ENCODE measurements around the gene FBL.
"Not testable (repeated sequence)": the region's sequence is repeated elsewhere in the genome, so short reads cannot be mapped to it uniquely, and the experiment has no call there.

FBL gene

GRCh38 chr19:39845933-39846677 lies at the start of gene FBL:
FBL (minus strand) TSS chr19:39846379; CDS start chr19:39846300, 79 bp downstream.
- DNase-seq = peak; percentile 98 to 99

- not testable (repeated sequence) for DNase-seq
Measured at GRCh38 chr19:39895096-39895495, 48.9 kb upstream of the FBL start.

- DNase-seq = not testable (repeated sequence)
Measured at GRCh38 chr19:39894236-39894606, 48.0 kb upstream of the FBL start.

- peak in 1 of 2 donors; percentile 16 for DNase-seq
Measured at GRCh38 chr19:39893366-39894235, 47.4 kb upstream of the FBL start.

DNA sequence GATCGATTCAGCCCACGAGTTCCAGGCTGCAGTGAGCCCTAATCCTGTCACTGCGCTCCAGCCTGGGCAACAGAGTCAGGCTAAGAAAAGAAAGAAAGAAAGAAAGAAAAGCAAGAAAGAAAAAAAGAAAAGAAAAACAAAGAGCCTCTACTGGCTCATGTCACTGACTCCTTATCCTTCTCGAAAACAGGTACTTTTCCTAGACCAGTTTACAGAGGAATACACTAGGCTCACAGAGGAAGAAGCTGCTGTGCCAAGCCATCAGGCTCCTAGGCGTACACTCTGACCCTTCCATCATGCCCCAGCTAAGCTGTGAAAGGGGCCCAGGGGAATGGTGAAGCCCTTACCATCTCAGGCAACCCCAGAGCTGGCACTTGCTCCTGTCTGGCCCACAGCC lies 46.3 kb upstream of the FBL start:
- DNase-seq = not testable (repeated sequence)

DNA sequence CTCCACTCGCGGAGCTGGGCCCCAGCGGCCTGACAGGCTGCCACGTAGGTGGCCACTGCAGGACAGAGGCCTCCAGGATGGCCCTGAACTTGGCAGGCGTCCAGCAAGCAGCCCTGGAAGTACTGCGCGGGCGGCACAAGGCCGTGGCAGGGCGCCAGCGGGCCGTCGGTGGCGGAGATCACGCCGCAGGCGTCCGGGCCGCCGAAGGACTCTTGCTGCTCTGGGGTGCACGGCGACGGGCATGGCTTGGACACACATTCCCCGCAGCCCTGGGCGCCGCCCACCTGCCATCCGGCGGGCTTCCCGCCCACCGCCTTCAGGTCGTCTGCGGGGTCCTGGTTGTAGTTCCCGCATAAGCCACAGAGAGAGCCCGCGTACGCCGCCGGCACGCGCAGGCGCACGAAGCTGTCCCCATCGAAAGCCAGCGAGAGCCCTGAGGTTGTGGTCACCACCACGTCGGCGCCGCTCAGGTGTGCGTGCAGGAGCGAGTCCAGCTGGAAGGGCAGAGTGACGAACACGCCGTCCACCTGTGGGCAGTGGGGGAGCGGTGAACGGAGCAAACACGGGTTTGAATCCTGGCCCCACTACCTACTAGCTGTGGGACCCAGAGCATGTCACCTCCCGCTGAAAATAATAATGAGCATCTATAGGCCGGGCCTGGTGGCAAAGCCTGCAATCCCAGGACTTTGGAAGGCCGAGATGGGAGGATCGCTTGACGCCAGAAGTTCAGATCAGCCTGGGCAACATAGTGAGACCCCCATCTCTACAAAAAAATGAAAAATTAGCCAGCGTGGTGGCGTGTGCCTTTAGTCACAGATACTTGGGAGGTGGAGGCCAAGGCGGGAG lies 45.7 kb upstream of the FBL start:
- DNase-seq = not testable (repeated sequence)

DNA sequence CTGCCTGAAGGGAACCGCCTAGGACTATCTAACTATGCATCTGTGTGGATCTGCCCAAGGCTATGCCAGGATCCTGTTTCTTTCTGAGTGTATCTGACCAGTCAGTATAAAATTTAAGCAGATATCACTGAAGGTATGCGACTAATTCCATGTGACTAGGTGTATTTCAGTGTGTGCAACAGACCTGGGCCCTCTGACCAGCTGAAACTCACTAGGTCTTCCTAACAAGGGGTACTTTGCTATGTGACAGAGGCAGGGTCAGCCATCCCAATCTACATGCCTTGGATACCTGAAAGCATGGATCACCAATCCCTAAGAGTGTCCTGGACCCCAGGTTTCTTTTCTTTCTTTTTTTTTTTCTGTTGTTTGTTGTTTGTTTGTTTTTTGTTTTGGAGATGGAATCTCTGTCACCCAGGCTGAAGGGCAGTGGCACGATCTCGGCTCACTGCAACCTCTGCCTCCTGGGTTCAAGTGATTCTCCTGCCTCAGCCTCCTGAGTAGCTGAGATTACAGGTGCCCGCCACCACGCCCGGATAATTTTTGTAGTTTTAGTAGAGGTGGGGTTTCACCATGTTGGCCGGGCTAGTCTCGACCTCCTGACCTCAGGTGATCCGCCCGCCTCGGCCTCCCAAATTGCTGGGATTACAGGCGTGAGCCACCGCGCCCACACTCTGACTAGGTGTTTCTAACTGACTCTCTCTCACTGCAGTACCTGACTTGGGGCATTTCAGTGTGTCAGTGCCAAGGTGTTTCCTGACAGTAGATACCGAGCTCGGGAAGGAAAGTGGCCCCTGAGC lies 44.8 kb upstream of the FBL start:
- no peak for DNase-seq

DNA sequence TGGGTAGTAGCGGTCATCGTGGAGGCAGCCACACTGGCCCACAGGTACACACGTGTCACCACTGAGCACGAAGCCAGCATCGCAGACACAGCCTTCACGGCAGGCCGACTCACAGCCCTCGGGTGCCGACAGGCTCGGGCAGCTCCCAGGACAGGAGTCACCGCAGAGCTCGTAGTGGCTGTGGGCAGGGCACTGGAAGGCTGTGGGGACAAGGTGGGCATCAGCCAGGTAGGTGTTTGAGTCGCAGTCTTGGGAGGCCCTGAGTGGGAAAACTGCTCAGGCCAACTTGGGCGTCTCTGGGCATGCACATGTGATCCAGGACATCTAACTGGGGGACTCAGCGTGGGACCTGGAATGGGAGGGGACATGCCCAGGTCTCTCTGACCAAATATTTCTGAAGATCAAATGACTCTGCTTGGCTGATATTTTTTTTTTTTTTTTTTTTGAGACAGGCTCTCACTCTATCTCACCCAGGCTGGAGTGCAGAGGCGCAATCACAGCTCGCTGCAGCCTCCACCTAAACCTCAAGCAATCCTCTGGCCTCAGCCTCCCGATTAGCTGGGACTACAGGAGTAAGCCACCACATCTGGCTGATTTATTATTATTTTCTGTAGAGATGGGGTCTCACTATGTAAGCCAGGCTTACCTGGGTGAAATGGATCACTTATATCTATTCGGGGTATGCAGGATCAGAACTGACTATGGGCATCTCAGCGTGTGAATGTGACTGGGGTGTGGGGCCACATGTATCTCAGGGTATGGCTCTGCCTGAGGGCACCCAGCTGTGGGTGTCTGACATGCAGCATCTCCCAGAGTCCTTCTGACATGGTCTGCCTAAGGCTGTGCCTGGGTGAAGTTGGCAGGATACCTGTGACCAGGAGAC lies 43.9 kb upstream of the FBL start:
- not testable (repeated sequence) for DNase-seq

DNA sequence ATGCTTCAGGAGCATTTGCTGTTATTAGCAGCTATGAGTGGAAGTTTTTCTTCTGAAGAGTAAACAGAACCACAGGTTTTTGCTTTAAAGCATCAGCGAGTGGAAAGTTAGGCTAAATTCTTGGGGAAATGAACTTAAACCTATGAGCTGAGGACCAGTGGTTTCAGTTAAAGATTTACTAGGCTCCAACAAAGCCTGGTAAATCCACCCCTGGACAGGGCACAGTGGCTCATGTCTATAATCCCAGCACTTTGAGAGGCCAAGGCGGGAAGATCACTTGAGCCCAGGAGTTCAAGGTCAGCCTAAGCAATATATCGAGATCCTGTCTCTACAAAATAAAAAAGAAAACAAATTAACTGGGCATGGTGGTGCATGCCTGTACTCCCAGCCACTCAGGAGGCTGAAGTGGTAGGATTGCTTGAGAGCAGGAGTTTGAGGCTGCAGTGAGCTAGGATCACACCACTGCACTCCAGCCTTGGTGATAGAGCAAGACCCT lies 41.3 kb upstream of the FBL start:
- not testable (repeated sequence) for DNase-seq

DNA sequence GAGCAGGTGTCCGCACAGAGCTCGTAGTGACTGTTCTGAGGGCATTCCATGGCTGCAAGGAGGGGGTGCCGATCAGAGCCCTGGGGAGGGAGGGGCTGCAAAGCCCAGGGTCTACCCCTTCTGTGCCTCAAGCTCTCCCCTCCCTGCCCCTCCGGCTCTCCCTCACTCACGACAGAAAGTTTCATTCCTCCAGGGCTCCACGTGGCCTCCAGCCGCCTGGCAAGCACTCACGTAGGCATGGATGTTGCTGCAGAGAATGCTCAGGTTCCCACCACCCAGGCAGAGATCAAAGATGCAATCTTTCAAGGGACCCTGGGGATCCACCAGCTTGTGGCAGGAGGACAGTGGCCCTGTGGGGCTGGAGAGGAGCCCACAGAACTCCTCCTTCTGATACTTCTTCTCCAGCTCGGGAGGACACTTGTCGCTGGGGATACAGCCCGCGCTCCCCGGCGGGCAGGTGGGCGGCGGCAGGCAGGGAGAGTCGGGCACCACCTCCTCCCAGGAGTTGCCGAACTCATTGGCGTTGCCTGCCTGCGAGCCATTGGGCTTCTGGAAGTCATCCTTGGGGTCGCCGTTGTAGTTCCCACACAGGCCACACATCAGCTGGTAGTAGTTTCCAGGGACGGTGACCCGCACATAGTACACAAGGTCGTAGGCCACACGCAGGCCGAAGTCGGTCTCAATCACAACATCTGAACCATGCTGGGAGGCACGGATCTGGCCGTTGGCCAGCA lies 39.8 kb upstream of the FBL start:
- not testable (repeated sequence) for DNase-seq

GRCh38 chr19:39884721-39885120 lies 38.5 kb upstream of the FBL start:
- DNase-seq = not testable (repeated sequence)

DNA sequence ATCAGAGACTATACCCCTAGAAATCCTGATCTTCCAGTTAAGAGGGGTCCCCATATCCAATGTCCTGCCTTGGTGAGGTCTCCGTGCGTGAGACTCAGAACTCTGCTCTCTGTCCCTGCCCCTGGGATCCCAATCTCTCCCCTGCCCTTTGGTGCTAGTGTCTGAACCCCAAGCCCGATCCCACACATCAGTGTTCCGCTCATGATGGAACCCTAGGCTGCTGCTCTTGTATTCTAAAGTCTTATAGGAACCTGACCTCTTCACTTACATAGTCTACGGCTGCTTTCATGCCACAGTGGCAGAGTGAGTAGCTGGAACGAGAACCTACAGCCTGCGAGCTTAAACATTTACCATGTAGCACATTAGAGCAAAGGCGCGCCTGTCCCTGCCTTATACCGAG lies 36.5 kb upstream of the FBL start:
- not testable (repeated sequence) for DNase-seq

DNA sequence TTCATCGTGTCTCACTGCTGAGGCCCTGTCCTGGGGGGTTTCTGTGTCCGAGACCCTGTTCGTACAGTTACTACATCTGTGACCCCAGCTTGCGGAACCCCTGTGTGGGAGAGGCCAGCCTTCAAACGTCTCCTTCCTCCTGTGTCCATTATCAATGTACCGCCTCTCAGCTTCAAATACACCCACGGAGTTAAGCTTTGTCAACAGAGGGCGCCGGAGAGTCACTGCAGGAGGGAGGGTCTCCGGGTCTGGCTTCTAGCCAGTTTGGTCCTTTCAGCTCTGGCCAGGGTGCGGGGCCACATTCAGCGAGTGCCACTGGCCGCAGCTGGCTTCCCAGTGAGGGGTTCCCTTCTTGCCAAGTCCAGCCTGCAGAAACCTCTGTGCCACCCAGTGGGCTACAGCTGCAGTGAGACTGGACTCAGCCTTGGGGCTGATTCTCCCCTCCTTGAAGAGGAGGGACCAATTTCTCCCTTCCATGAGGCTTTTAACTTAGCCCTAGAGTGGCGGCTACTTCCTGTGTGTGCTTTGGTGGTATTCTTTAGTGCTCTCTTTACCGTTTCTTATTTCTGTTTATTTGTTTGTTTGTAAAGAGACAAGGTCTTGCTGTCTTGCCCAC lies 35.4 kb upstream of the FBL start:
- peak; percentile 23 to 47 for DNase-seq

DNA sequence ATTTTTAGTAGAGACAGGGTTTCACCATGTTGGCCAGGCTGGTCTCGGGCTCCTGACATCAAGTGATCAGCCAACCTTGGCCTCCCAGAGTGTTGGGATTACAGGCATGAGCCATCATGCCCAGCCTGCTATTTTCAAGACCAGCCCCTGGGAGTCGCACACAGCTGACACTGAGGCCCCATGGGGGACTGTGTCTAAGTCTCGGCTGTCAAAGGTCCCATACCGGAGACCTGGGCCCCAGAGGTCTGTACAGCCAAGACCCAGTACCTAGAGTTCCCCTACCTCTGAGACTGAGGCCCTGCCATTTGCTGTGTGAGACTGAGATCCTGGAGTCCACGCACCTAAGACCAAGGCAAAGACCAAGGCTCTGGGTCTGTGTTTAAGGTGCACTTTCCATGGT lies 34.1 kb upstream of the FBL start:
- not testable (repeated sequence) for DNase-seq

GRCh38 chr19:39879796-39880195 lies 33.6 kb upstream of the FBL start:
- not testable (repeated sequence) for DNase-seq

DNA sequence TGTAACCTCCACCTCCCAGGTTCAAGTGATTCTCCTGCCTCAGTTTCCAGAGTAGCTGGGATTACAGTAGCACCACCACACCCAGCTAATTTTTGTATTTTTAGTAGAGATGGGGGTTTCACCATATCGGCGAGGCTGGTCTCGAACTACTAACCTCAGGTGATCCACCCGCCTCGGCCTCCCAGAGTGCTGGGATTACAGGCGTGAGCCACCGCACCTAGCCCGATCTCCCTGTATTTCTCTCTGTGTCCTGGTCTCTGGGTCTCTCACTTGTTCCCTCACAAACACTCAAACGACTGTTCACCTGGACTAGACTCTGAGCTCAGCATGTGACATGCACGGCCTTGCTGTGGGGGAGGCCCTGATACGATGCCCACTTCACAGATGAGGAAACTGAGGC lies 32.7 kb upstream of the FBL start:
- DNase-seq = not testable (repeated sequence)

- DNase-seq = no peak
Measured at GRCh38 chr19:39878398-39878797, 32.2 kb upstream of the FBL start.

DNA sequence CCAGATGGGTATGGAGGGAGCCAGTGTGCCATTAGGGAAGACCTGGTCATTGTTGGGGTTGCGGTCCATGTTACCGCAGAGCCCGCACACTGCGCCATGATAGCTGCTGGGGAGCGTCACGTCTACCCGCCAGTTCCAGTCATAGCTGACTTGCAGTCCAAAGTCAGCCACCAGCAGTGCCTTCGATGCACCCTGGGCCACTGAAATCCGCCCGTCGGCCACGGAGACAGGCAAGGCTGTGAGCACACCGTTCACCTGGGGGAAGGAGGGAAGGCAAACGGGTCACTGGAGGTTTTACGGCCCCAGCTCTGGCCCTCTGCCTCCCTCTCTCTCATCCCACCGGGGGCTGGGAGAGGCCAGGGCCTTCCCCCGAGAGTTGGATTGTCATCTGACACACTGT lies 31.8 kb upstream of the FBL start:
- not testable (repeated sequence) for DNase-seq

GRCh38 chr19:39877488-39877887 lies 31.3 kb upstream of the FBL start:
- DNase-seq = not testable (repeated sequence)

DNA sequence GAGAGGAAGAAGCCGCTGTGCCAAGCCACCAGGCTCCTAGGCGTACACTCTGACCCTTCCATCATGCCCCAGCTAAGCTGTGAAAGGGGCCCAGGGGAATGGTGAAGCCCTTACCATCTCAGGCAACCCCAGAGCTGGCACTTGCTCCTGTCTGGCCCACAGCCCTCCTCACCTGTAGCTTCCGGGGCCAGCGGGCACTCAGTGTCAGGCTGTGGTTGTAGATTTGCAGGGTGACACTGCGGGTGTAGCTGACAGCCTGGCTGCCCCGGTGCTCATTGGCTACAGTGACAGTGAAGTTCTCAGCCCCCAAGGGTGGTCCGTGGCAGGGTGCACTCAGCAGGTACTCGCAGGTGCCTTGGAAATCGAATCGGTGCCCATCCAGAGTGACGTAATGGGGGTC lies 30.3 kb upstream of the FBL start:
- DNase-seq = not testable (repeated sequence)
